HG02763 (cell line): ENCODE data around the gene ZNF296.

Source experiments
- ATAC-seq: cut with Tn5 transposase; IDR thresholded peaks from one replicate; pipeline ENCODE4 v1.9.1; 2021; ENCODE audit warnings: mild to moderate bottlenecking, moderate library complexity; ENCODE audit not compliant: unreplicated experiment

ZNF296 gene

DNA sequence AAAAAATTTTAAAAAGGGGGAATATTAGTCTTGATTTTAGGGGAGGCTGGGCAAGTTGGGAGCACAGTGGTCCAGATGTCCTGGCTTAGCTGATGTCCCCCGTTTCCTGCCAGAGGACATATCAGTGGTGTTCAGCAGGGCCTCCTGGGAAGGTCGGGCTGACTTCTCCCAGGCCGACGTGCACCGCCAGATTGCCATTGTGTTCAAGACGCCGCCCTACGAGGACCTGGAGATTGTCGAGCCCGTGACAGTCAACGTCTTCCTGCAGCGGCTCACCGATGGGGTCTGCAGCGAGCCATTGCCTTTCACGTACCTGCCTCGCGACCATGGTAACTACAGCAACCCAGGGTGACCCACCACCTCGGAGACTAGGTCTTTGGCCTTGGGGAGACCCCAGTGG, 43.9 kb downstream of the ZNF296 start:
- ATAC-seq: no peak

DNA sequence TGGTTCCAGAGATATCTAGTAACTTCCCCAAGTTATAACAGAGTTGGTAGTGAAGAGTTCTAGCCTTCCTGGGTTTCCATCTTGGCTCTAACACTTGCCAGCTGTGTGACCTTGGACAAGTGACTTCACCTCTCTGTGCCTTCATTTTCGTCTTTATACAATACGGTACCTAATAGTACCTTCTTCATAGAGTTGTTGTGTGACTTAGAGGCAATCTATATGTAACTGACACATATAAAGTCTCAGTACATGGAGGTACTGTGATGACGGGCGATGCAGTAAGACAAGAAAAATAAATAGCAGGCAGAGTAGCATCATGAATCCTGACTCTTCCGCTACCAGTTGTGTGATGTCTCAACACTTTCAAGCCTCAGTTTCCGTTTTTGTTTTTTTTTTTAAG, 45.5 kb downstream of the ZNF296 start:
- no peak for ATAC-seq

DNA sequence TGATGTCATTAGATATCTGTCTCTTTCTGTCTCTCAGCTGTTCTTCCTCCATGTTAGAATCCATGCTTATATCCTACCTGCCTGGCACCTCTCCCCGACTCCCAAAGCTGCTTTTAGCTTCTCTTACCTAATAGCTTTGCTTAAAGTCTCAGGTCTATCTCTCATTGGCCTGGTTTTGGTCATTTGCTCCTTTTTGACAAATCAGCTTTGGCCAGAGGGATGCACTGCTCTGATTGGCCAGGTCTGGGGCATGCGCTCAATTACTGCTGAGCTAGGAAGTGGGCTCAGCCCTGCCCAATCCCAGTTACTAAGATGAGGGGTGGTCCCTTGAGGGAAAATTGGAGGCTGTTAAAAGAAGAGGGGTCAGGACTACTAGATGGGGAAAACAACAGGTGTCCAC, 48.9 kb downstream of the ZNF296 start:
- ATAC-seq: no peak

DNA sequence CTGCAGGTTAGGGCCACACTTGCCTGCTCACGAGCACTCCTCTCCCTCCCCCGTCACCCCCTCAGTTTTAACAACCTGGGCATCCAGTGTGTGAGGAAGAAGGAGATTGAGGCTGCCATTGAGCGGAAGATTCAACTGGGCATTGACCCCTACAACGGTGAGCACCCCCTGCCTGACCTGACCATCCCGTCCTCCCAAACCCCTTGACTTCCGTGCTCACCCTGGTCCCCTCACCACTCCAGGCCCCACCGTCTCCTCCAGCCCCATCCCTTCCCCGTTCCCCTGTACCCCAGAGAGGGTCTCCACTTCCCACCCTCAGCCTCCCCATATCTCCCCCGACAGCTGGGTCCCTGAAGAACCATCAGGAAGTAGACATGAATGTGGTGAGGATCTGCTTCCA, 51.0 kb downstream of the ZNF296 start:
- ATAC-seq: no peak

DNA sequence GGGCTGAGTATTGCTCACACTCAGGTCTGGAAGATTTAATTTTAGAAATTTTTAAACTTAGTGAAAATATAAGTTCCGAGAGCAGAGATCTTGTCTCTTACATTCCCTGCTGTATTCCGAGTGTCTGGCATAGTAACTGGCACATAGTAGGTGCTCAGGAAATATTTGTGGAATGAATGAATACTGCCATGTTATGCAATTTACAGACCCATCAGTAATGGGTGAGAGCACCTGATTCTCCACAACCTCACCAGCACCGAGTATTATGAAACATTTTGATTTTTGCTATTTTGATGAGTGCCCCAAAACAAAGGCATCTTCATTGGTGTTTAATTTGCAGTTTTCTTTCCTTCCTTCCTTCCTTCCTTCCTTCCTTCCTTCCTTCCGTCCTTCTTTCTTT, 53.2 kb downstream of the ZNF296 start:
- no peak for ATAC-seq

DNA sequence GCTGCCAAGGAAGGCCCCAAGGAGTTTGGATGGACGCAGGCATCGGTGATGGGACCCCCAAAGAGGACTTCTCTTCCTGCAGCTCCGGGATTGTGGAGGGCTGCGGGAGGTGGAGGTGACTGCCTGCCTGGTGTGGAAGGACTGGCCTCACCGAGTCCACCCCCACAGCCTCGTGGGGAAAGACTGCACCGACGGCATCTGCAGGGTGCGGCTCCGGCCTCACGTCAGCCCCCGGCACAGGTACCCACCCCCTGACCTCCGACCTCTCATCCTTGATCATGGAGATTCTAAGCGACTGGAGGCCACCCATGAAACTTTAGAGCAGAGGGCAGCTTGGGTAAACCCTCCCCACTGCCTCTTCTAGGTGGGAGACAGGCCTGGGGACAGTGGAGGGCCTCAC, 54.3 kb downstream of the ZNF296 start:
- ATAC-seq: no peak
